Measurements from ENCODE around the gene CEP152. TPM values are rescaled to one million over a fixed set of nuclear protein-coding genes. Genes with fewer than 3 reads are reported as not detected.

Gene CEP152
- total RNA-seq, 3 donors from 2014 or later, result 5.3 to 13.5 (median 5.9) TPM

DNA sequence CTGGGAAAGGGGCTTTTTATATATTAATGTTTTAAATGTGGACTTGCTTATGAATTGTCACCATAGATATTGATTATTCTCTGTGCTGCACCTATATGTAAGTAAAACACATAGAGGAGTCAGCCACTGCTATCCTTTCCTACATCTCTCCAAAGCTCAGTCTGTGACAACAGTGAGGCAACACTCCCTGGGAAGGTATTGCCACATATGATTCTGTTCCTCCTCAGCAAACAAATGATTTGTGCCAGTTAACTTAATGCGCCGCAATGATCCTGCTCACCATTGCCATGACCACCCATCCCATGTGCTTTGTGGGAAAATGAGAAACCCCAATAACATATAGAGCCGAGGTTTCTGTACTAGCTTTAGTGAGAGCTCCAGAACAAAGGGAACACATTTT, 90.2 kb downstream of the CEP152 start:
- Histone ChIP-seq H3K9me3 (peaks cover 6 to 13% of the 10 kb centered on the region in 2 donors), H3K27ac (no peak overlapping the region), H3K4me1 (no peaks in the 10 kb centered on the region), H3K4me3 (no peak overlapping the region), H3K36me3 (no peaks in the 10 kb centered on the region), H3K27me3 (no peaks in the 10 kb centered on the region)
- intact Hi-C loops (cut with DNase I; ENCODE audit: low total_unique reads), result no loop called here
- TF ChIP-seq POLR2AphosphoS5 (IDR thresholded peaks at IDR 0.05) (no peak), POLR2A (IDR thresholded peaks at IDR 0.05) (no peak)
- DNase-seq (ENCODE audit: low spot score in 2 of 2), result no peak

- intact Hi-C loops (cut with DNase I; ENCODE audit: low total_unique reads), result loop anchor here (5.0 kb wide), 1 partner anchor 952 kb away; no protein-coding TSS in a partner anchor
- no peaks in the 10 kb centered on the region for H3K36me3 ChIP-seq
- H3K4me1 ChIP-seq, result no peaks in the 10 kb centered on the region
- no peak for TF ChIP-seq POLR2AphosphoS5 (IDR thresholded peaks at IDR 0.05)
- TF ChIP-seq POLR2A (IDR thresholded peaks at IDR 0.05), result no peak
- TF ChIP-seq CTCF (IDR thresholded peaks at IDR 0.05), result no peak
- no peak overlapping the region for H3K27ac ChIP-seq
- H3K4me3 ChIP-seq, result no peak overlapping the region
- DNase-seq (ENCODE audit: low spot score in 2 of 2), result no peak
- H3K9me3 ChIP-seq, result peaks cover 6 to 19% of the 10 kb centered on the region in 2 donors
- no peaks in the 10 kb centered on the region for H3K27me3 ChIP-seq
Measured at GRCh38 chr15:48719668-48720067, 91.2 kb downstream of the CEP152 start.

GRCh38 chr15:48718646-48719045, 92.2 kb downstream of the CEP152 start:
- H3K9me3 ChIP-seq, result peaks cover 6 to 26% of the 10 kb centered on the region in 2 donors
- no peaks in the 10 kb centered on the region for H3K36me3 ChIP-seq
- H3K4me3 ChIP-seq, result no peak overlapping the region
- intact Hi-C loops (cut with DNase I; ENCODE audit: low total_unique reads), result loop anchor here (5.0 kb wide), 1 partner anchor 951 kb away; no protein-coding TSS in a partner anchor
- DNase-seq (ENCODE audit: low spot score in 2 of 2), result no peak
- H3K27ac ChIP-seq, result no peak overlapping the region
- TF ChIP-seq CTCF (IDR thresholded peaks at IDR 0.05), result no peak
- no peak for TF ChIP-seq POLR2AphosphoS5 (IDR thresholded peaks at IDR 0.05)
- H3K4me1 ChIP-seq, result no peaks in the 10 kb centered on the region
- no peaks in the 10 kb centered on the region for H3K27me3 ChIP-seq

- peaks cover 6 to 26% of the 10 kb centered on the region in 2 donors for H3K9me3 ChIP-seq
- intact Hi-C loops (cut with DNase I; ENCODE audit: low total_unique reads), result loop anchor here (5.0 kb wide), 1 partner anchor 950 kb away; no protein-coding TSS in a partner anchor
- H3K4me3 ChIP-seq, result no peak overlapping the region
- no peak for DNase-seq (ENCODE audit: low spot score in 2 of 2)
- no peak for TF ChIP-seq POLR2A (IDR thresholded peaks at IDR 0.05)
- TF ChIP-seq POLR2AphosphoS5 (IDR thresholded peaks at IDR 0.05), result no peak
- TF ChIP-seq CTCF (IDR thresholded peaks at IDR 0.05), result no peak
- no peak overlapping the region for H3K27ac ChIP-seq
- no peaks in the 10 kb centered on the region for H3K4me1 ChIP-seq
- no peaks in the 10 kb centered on the region for H3K36me3 ChIP-seq
- H3K27me3 ChIP-seq, result no peaks in the 10 kb centered on the region
Measured at GRCh38 chr15:48717458-48717857, 93.4 kb downstream of the CEP152 start.

- Histone ChIP-seq H3K9me3 (peaks cover 6 to 26% of the 10 kb centered on the region in 2 donors), H3K36me3 (no peaks in the 10 kb centered on the region), H3K4me1 (no peaks in the 10 kb centered on the region), H3K27ac (no peak overlapping the region), H3K27me3 (no peaks in the 10 kb centered on the region), H3K4me3 (no peak overlapping the region)
- intact Hi-C loops (cut with DNase I; ENCODE audit: low total_unique reads), result no loop called here
- DNase-seq (ENCODE audit: low spot score in 2 of 2), result no peak
- no peak for TF ChIP-seq POLR2A (IDR thresholded peaks at IDR 0.05)
- TF ChIP-seq CTCF (IDR thresholded peaks at IDR 0.05), result no peak
- TF ChIP-seq POLR2AphosphoS5 (IDR thresholded peaks at IDR 0.05), result no peak
Measured at GRCh38 chr15:48712546-48712945, 98.3 kb downstream of the CEP152 start.
